ENCODE data around the gene TMEM235.

Gene TMEM235

GRCh38 chr17:78250891-78251772 is 19.7 kb downstream of the TMEM235 start (continued):
- TF ChIP-seq ZBTB7A (tag by site-specific recombination; IDR thresholded peaks at IDR 0.05; ENCODE audit: low read depth): no peak
- TF ChIP-seq SP7 (tag by site-specific recombination; IDR thresholded peaks at IDR 0.05): peak; percentile 70
- TF ChIP-seq KLF8 (tag by site-specific recombination; IDR thresholded peaks at IDR 0.05): peak; percentile 78
- TF ChIP-seq EGR2 (tag by site-specific recombination; IDR thresholded peaks at IDR 0.05; ENCODE audit: low read depth): no peak
- peak; percentile 71 for TF ChIP-seq ZNF335 (tag by site-specific recombination; conservative IDR thresholded peaks at IDR 0.05)
- peak; percentile 36; the same call in 1 of the 2 replicates for TF ChIP-seq ZBTB48 (tag by site-specific recombination; IDR thresholded peaks at IDR 0.05)
- TF ChIP-seq TRIM28 (IDR thresholded peaks at IDR 0.05; ENCODE audit: borderline replicate concordance, low read length): no peak
- no peak for TF ChIP-seq ZSCAN5A (tag by site-specific recombination; IDR thresholded peaks at IDR 0.05)
- no peak for TF ChIP-seq ZNF785 (tag by site-specific recombination; IDR thresholded peaks at IDR 0.05)
- no peak for TF ChIP-seq ZNF211 (tag by site-specific recombination; IDR thresholded peaks at IDR 0.05; ENCODE audit: low read depth)
- TF ChIP-seq MZF1 (tag by site-specific recombination; IDR thresholded peaks at IDR 0.05; ENCODE audit: borderline replicate concordance): no peak
- peak; percentile 68; the same call in 1 of the 2 replicates for TF ChIP-seq ZNF391 (tag by site-specific recombination; IDR thresholded peaks at IDR 0.05; ENCODE audit: borderline replicate concordance, low read depth)
- TF ChIP-seq ZFP69B (tag by site-specific recombination; IDR thresholded peaks at IDR 0.05): 0 out of 2 replicates have a peak, but pooled peaks have one; percentile 64
- peak; percentile 60; the same call in 1 of the 2 replicates for TF ChIP-seq ZNF629 (tag by site-specific recombination; IDR thresholded peaks at IDR 0.05)
- TF ChIP-seq ZNF621 (tag by site-specific recombination; IDR thresholded peaks at IDR 0.05): no peak
- no peak for TF ChIP-seq ZNF529 (tag by site-specific recombination; IDR thresholded peaks at IDR 0.05; ENCODE audit: insufficient replicate concordance)
- TF ChIP-seq ZNF266 (tag by site-specific recombination; IDR thresholded peaks at IDR 0.05; ENCODE audit: low read depth): no peak

GRCh38 chr17:78251773-78252103 is 20.3 kb downstream of the TMEM235 start:
- no peaks in the 10 kb centered on the region for H3K36me3 ChIP-seq (ENCODE audit: control insufficient read depth in 2 of 2, insufficient read depth in 1 of 2, low read length in 2 of 2)
- ChIA-PET CTCF (interaction anchor here (0.6 to 6.1 kb wide), 46 partner anchors 8 to 863 kb away, joined by 3 to 60 read pairs (median 6); partner anchors contain the start of genes AFMID, BIRC5 and TK1), POLR2A (interaction anchor here (0.6 to 1.7 kb wide), 9 partner anchors 44 to 293 kb away, joined by 3 to 5 read pairs (median 4); partner anchors contain the start of genes AFMID, TK1 and TNRC6C)
- TF ChIP-seq HOXD13 (CRISPR knock-in tag; IDR thresholded peaks at IDR 0.05; ENCODE audit: borderline replicate concordance): no peak
- no peak for TF ChIP-seq ZFP37 (tag by site-specific recombination; IDR thresholded peaks at IDR 0.05)
- no peak for TF ChIP-seq ZNF2 (tag by site-specific recombination; IDR thresholded peaks at IDR 0.05)
- TF ChIP-seq ZNF830 (tag by site-specific recombination; IDR thresholded peaks at IDR 0.05; ENCODE audit: low read depth): no peak
- TF ChIP-seq ZNF792 (tag by site-specific recombination; IDR thresholded peaks at IDR 0.05): no peak
- TF ChIP-seq ZBTB10 (tag by site-specific recombination; IDR thresholded peaks at IDR 0.05): no peak
- H3K9me3 ChIP-seq (ENCODE audit: control insufficient read depth, insufficient read depth, low read depth, low read length): no peaks in the 10 kb centered on the region
- H3K27ac ChIP-seq (ENCODE audit: extremely low read depth, low read depth, low read length): no peak overlapping the region
- no peak overlapping the region for H3K4me3 ChIP-seq (ENCODE audit: low read depth, low read length)
- no peaks in the 10 kb centered on the region for H3K4me1 ChIP-seq (ENCODE audit: control insufficient read depth, insufficient read depth, low read length)

All from HEK293 (cell line).